DND-41 (cell line): Measurements from ENCODE around the gene SIDT1.

Source experiments
- CTCF ChIP-seq: IDR thresholded peaks from 2 replicates; pipeline ENCODE4 v1.5.1; 2012; ENCODE audit warnings: borderline replicate concordance, low read length, moderate library complexity, mild to moderate bottlenecking; ENCODE audit not compliant: poor library complexity, severe bottlenecking; ENCODE audit errors: extremely low read depth
- EZH2 ChIP-seq: IDR thresholded peaks from 3 replicates; pipeline ENCODE4 v1.6.1; 2012; ENCODE audit warnings: borderline replicate concordance, low read depth, mild to moderate bottlenecking, moderate library complexity, low read length, inconsistent platforms; ENCODE audit not compliant: severe bottlenecking

- TF ChIP-seq CTCF (no peak), EZH2 (no peak)
Observed at GRCh38 chr3:113664523-113665094, 132.3 kb downstream of the SIDT1 start.
